ENCODE measurements around the gene POLR2E. TPM values are rescaled to one million over a fixed set of nuclear protein-coding genes. Genes with fewer than 3 reads are reported as not detected.

Gene POLR2E
- polyA plus RNA-seq, 1 donor (not counting 4 experiments of a cell fraction or from before 2014, with no cell fraction given): 178 TPM

GRCh38 chr19:1107661-1108261, 12.6 kb upstream of the POLR2E start:
- Histone ChIP-seq H3K27ac (ENCODE audit: control insufficient read depth, insufficient read depth, low read length) (no peak overlapping the region), H3K9me3 (ENCODE audit: control insufficient read depth, low read depth, low read length) (no peaks in the 10 kb centered on the region), H3K79me2 (ENCODE audit: control insufficient read depth, insufficient read depth, low read length) (peaks cover 2% of the 10 kb centered on the region), H3K9me1 (ENCODE audit: control insufficient read depth, extremely low read depth, insufficient read depth, low read length) (no peaks in the 10 kb centered on the region), H3K36me3 (ENCODE audit: control insufficient read depth in 2 of 2, extremely low read depth in 1 of 2, insufficient read depth in 2 of 2, low read length in 2 of 2) (peaks cover 12 to 13% of the 10 kb centered on the region in 2 experiments), H3K4me2 (ENCODE audit: control insufficient read depth, extremely low read depth, insufficient read depth, low read depth, low read length) (no peak overlapping the region), H3K4me3 (ENCODE audit: control insufficient read depth in 2 of 3, extremely low read depth in 1 of 3, insufficient read depth in 2 of 3, low read depth in 1 of 3, low read length in 3 of 3) (no peak overlapping the region), H3K27me3 (ENCODE audit: control insufficient read depth, extremely low read depth, insufficient read depth, low read length) (no peaks in the 10 kb centered on the region), H3K4me1 (ENCODE audit: control insufficient read depth, extremely low read depth, insufficient read depth, low read length) (peaks cover 16% of the 10 kb centered on the region), H4K20me1 (ENCODE audit: control insufficient read depth, extremely low read depth, insufficient read depth, low read length) (no peaks in the 10 kb centered on the region), H3K9ac (ENCODE audit: control insufficient read depth, extremely low read depth, insufficient read depth, low read length) (no peak overlapping the region), H2AFZ (ENCODE audit: control insufficient read depth, low read length) (no peak overlapping the region)
- no peak for FAIRE-seq
- no peak for TF ChIP-seq CTCF (optimal IDR thresholded peaks at IDR 0.05 in 1 of 3, IDR thresholded peaks at IDR 0.05 in 1 of 3, conservative IDR thresholded peaks at IDR 0.05 in 1 of 3; ENCODE audit: extremely low read depth in 1 of 3, insufficient read depth in 2 of 3, low read length in 3 of 3)
- no peak for TF ChIP-seq EZH2 (IDR thresholded peaks at IDR 0.05; ENCODE audit: low read length)
- dilution Hi-C loops (cut with MboI; ENCODE audit: extremely low pct_ligation_motif_present, low sequenced_read_pairs): no loop called here
- DNase-seq (ENCODE audit: low read depth, low spot score): no peak

- TF ChIP-seq EZH2 (IDR thresholded peaks at IDR 0.05; ENCODE audit: low read length): no peak
- TF ChIP-seq CTCF (optimal IDR thresholded peaks at IDR 0.05 in 1 of 3, IDR thresholded peaks at IDR 0.05 in 1 of 3, conservative IDR thresholded peaks at IDR 0.05 in 1 of 3; ENCODE audit: extremely low read depth in 1 of 3, insufficient read depth in 2 of 3, low read length in 3 of 3): peak; percentile 18 to 24 (median 18)
- H3K4me1 ChIP-seq (ENCODE audit: control insufficient read depth, extremely low read depth, insufficient read depth, low read length): peaks cover 18% of the 10 kb centered on the region
- H3K9me1 ChIP-seq (ENCODE audit: control insufficient read depth, extremely low read depth, insufficient read depth, low read length): no peaks in the 10 kb centered on the region
- H3K4me3 ChIP-seq (ENCODE audit: control insufficient read depth in 2 of 3, extremely low read depth in 1 of 3, insufficient read depth in 2 of 3, low read depth in 1 of 3, low read length in 3 of 3): no peak overlapping the region
- no peaks in the 10 kb centered on the region for H3K9me3 ChIP-seq (ENCODE audit: control insufficient read depth, low read depth, low read length)
- H3K36me3 ChIP-seq (ENCODE audit: control insufficient read depth in 2 of 2, extremely low read depth in 1 of 2, insufficient read depth in 2 of 2, low read length in 2 of 2): peaks cover 12 to 13% of the 10 kb centered on the region in 2 experiments
- DNase-seq (ENCODE audit: low read depth, low spot score) (no peak), FAIRE-seq (no peak)
- dilution Hi-C loops (cut with MboI; ENCODE audit: extremely low pct_ligation_motif_present, low sequenced_read_pairs): no loop called here
- H3K27me3 ChIP-seq (ENCODE audit: control insufficient read depth, extremely low read depth, insufficient read depth, low read length): no peaks in the 10 kb centered on the region
- peaks cover 2% of the 10 kb centered on the region for H3K79me2 ChIP-seq (ENCODE audit: control insufficient read depth, insufficient read depth, low read length)
- no peaks in the 10 kb centered on the region for H4K20me1 ChIP-seq (ENCODE audit: control insufficient read depth, extremely low read depth, insufficient read depth, low read length)
- no peak overlapping the region for H3K27ac ChIP-seq (ENCODE audit: control insufficient read depth, insufficient read depth, low read length)
- H3K9ac ChIP-seq (ENCODE audit: control insufficient read depth, extremely low read depth, insufficient read depth, low read length): no peak overlapping the region
- no peak overlapping the region for H2AFZ ChIP-seq (ENCODE audit: control insufficient read depth, low read length)
- no peak overlapping the region for H3K4me2 ChIP-seq (ENCODE audit: control insufficient read depth, extremely low read depth, insufficient read depth, low read depth, low read length)
Measured at GRCh38 chr19:1106841-1107660, 11.9 kb upstream of the POLR2E start.
